ENCODE results near the gene ZNF354C.

Gene ZNF354C

GRCh38 chr5:179114756-179115155, 54.6 kb downstream of the ZNF354C start:
- H3K27ac ChIP-seq (ENCODE audit: low read depth, low read length), result no peak overlapping the region
- H3K9ac ChIP-seq (ENCODE audit: low read depth, low read length), result no peak overlapping the region
- H3K36me3 ChIP-seq (ENCODE audit: control insufficient read depth, insufficient read depth, low read length), result no peaks in the 10 kb centered on the region
- H3K27me3 ChIP-seq (ENCODE audit: control insufficient read depth, insufficient read depth, low read length), result no peaks in the 10 kb centered on the region
- H3K4me3 ChIP-seq (ENCODE audit: low read depth, low read length), result no peak overlapping the region
- H3K9me3 ChIP-seq (ENCODE audit: control insufficient read depth, insufficient read depth, low read length), result peaks cover 91% of the 10 kb centered on the region
- H3K4me1 ChIP-seq (ENCODE audit: control insufficient read depth, insufficient read depth, low read length), result no peaks in the 10 kb centered on the region

- H3K9me3 ChIP-seq (ENCODE audit: control insufficient read depth, insufficient read depth, low read length), result peaks cover 94% of the 10 kb centered on the region
These were observed 55.1 kb downstream of the ZNF354C start for GRCh38 chr5:179115307-179115706.

GRCh38 chr5:179115845-179116524, 55.8 kb downstream of the ZNF354C start:
- Histone ChIP-seq H3K9me3 (ENCODE audit: control insufficient read depth, insufficient read depth, low read length) (peaks cover 93% of the 10 kb centered on the region), H3K9ac (ENCODE audit: low read depth, low read length) (no peak overlapping the region), H3K4me1 (ENCODE audit: control insufficient read depth, insufficient read depth, low read length) (no peaks in the 10 kb centered on the region), H3K36me3 (ENCODE audit: control insufficient read depth, insufficient read depth, low read length) (no peaks in the 10 kb centered on the region), H3K27me3 (ENCODE audit: control insufficient read depth, insufficient read depth, low read length) (no peaks in the 10 kb centered on the region), H3K27ac (ENCODE audit: low read depth, low read length) (no peak overlapping the region), H3K4me3 (ENCODE audit: low read depth, low read length) (no peak overlapping the region)

More at GRCh38 chr5:179115307-179115706, 55.1 kb downstream of the ZNF354C start:
- Histone ChIP-seq H3K4me1 (ENCODE audit: control insufficient read depth, insufficient read depth, low read length) (no peaks in the 10 kb centered on the region), H3K4me3 (ENCODE audit: low read depth, low read length) (no peak overlapping the region), H3K27me3 (ENCODE audit: control insufficient read depth, insufficient read depth, low read length) (no peaks in the 10 kb centered on the region), H3K27ac (ENCODE audit: low read depth, low read length) (no peak overlapping the region), H3K36me3 (ENCODE audit: control insufficient read depth, insufficient read depth, low read length) (no peaks in the 10 kb centered on the region), H3K9ac (ENCODE audit: low read depth, low read length) (no peak overlapping the region)

- H3K4me3 ChIP-seq (ENCODE audit: low read depth, low read length), result no peak overlapping the region
- H3K36me3 ChIP-seq (ENCODE audit: control insufficient read depth, insufficient read depth, low read length), result no peaks in the 10 kb centered on the region
- no peaks in the 10 kb centered on the region for H3K27me3 ChIP-seq (ENCODE audit: control insufficient read depth, insufficient read depth, low read length)
- no peak overlapping the region for H3K9ac ChIP-seq (ENCODE audit: low read depth, low read length)
- H3K4me1 ChIP-seq (ENCODE audit: control insufficient read depth, insufficient read depth, low read length), result no peaks in the 10 kb centered on the region
- peaks cover 89% of the 10 kb centered on the region for H3K9me3 ChIP-seq (ENCODE audit: control insufficient read depth, insufficient read depth, low read length)
- H3K27ac ChIP-seq (ENCODE audit: low read depth, low read length), result no peak overlapping the region
These were observed 58.2 kb downstream of the ZNF354C start for GRCh38 chr5:179118338-179118737.

- no peak overlapping the region for H3K27ac ChIP-seq (ENCODE audit: low read depth, low read length)
- H3K9me3 ChIP-seq (ENCODE audit: control insufficient read depth, insufficient read depth, low read length), result peaks cover 89% of the 10 kb centered on the region
- H3K4me3 ChIP-seq (ENCODE audit: low read depth, low read length), result no peak overlapping the region
- no peaks in the 10 kb centered on the region for H3K4me1 ChIP-seq (ENCODE audit: control insufficient read depth, insufficient read depth, low read length)
- no peaks in the 10 kb centered on the region for H3K36me3 ChIP-seq (ENCODE audit: control insufficient read depth, insufficient read depth, low read length)
- H3K27me3 ChIP-seq (ENCODE audit: control insufficient read depth, insufficient read depth, low read length), result no peaks in the 10 kb centered on the region
- H3K9ac ChIP-seq (ENCODE audit: low read depth, low read length), result no peak overlapping the region
These were observed 58.7 kb downstream of the ZNF354C start for GRCh38 chr5:179118756-179119414.

GRCh38 chr5:179119415-179120170, 59.4 kb downstream of the ZNF354C start:
- H3K4me1 ChIP-seq (ENCODE audit: control insufficient read depth, insufficient read depth, low read length), result no peaks in the 10 kb centered on the region
- H3K27ac ChIP-seq (ENCODE audit: low read depth, low read length), result no peak overlapping the region
- H3K9ac ChIP-seq (ENCODE audit: low read depth, low read length), result no peak overlapping the region
- H3K4me3 ChIP-seq (ENCODE audit: low read depth, low read length), result no peak overlapping the region
- H3K36me3 ChIP-seq (ENCODE audit: control insufficient read depth, insufficient read depth, low read length), result no peaks in the 10 kb centered on the region
- no peaks in the 10 kb centered on the region for H3K27me3 ChIP-seq (ENCODE audit: control insufficient read depth, insufficient read depth, low read length)
- H3K9me3 ChIP-seq (ENCODE audit: control insufficient read depth, insufficient read depth, low read length), result peaks cover 89% of the 10 kb centered on the region

GRCh38 chr5:179120421-179120861, 60.3 kb downstream of the ZNF354C start:
- Histone ChIP-seq H3K9ac (ENCODE audit: low read depth, low read length) (no peak overlapping the region), H3K4me1 (ENCODE audit: control insufficient read depth, insufficient read depth, low read length) (no peaks in the 10 kb centered on the region), H3K9me3 (ENCODE audit: control insufficient read depth, insufficient read depth, low read length) (peaks cover 89% of the 10 kb centered on the region), H3K36me3 (ENCODE audit: control insufficient read depth, insufficient read depth, low read length) (no peaks in the 10 kb centered on the region), H3K27ac (ENCODE audit: low read depth, low read length) (no peak overlapping the region), H3K27me3 (ENCODE audit: control insufficient read depth, insufficient read depth, low read length) (no peaks in the 10 kb centered on the region), H3K4me3 (ENCODE audit: low read depth, low read length) (no peak overlapping the region)

- Histone ChIP-seq H3K27ac (ENCODE audit: low read depth, low read length) (no peak overlapping the region), H3K36me3 (ENCODE audit: control insufficient read depth, insufficient read depth, low read length) (no peaks in the 10 kb centered on the region), H3K27me3 (ENCODE audit: control insufficient read depth, insufficient read depth, low read length) (no peaks in the 10 kb centered on the region), H3K9me3 (ENCODE audit: control insufficient read depth, insufficient read depth, low read length) (peaks cover 87% of the 10 kb centered on the region), H3K4me1 (ENCODE audit: control insufficient read depth, insufficient read depth, low read length) (no peaks in the 10 kb centered on the region), H3K4me3 (ENCODE audit: low read depth, low read length) (no peak overlapping the region), H3K9ac (ENCODE audit: low read depth, low read length) (no peak overlapping the region)
These were observed 60.9 kb downstream of the ZNF354C start for GRCh38 chr5:179120951-179121666.

GRCh38 chr5:179121667-179122111, 61.5 kb downstream of the ZNF354C start:
- Histone ChIP-seq H3K9ac (ENCODE audit: low read depth, low read length) (no peak overlapping the region), H3K4me3 (ENCODE audit: low read depth, low read length) (no peak overlapping the region), H3K27ac (ENCODE audit: low read depth, low read length) (no peak overlapping the region), H3K4me1 (ENCODE audit: control insufficient read depth, insufficient read depth, low read length) (no peaks in the 10 kb centered on the region), H3K36me3 (ENCODE audit: control insufficient read depth, insufficient read depth, low read length) (no peaks in the 10 kb centered on the region), H3K9me3 (ENCODE audit: control insufficient read depth, insufficient read depth, low read length) (peaks cover 87% of the 10 kb centered on the region), H3K27me3 (ENCODE audit: control insufficient read depth, insufficient read depth, low read length) (no peaks in the 10 kb centered on the region)

GRCh38 chr5:179122411-179123108, 62.4 kb downstream of the ZNF354C start:
- H3K36me3 ChIP-seq (ENCODE audit: control insufficient read depth, insufficient read depth, low read length), result no peaks in the 10 kb centered on the region
- H3K27ac ChIP-seq (ENCODE audit: low read depth, low read length), result no peak overlapping the region
- no peaks in the 10 kb centered on the region for H3K27me3 ChIP-seq (ENCODE audit: control insufficient read depth, insufficient read depth, low read length)
- no peak overlapping the region for H3K4me3 ChIP-seq (ENCODE audit: low read depth, low read length)
- no peak overlapping the region for H3K9ac ChIP-seq (ENCODE audit: low read depth, low read length)
- H3K9me3 ChIP-seq (ENCODE audit: control insufficient read depth, insufficient read depth, low read length), result peaks cover 89% of the 10 kb centered on the region
- no peaks in the 10 kb centered on the region for H3K4me1 ChIP-seq (ENCODE audit: control insufficient read depth, insufficient read depth, low read length)

Measured in HUES48 (cell line).